Activated naive CD8-positive, alpha-beta T cell treated with anti-CD3 and anti-CD28 coated beads, Interleukin-2, amount 50 U/mL, for 16 hours (primary cell): Measurements from ENCODE around the gene PRDM5.
"Not testable (repeated sequence)": the region's sequence is repeated elsewhere in the genome, so short reads cannot be mapped to it uniquely, and the experiment has no call there.

Source experiments
- DNase-seq: peaks from one replicate; pipeline ENCODE4 v3.0.0-alpha.2; 2020; ENCODE audit warnings: low read depth, low spot score

Gene PRDM5

GRCh38 chr4:120648336-120648735 lies 274.2 kb downstream of the PRDM5 start:
- DNase-seq: not testable (repeated sequence)
